SW480 (cell line): ENCODE results near the gene ZNF485.
"Not testable (repeated sequence)": the region's sequence is repeated elsewhere in the genome, so short reads cannot be mapped to it uniquely, and the experiment has no call there.

Source experiments
- DNase-seq: peaks from one replicate; pipeline ENCODE4 v3.0.0-alpha.2; 2016; ENCODE audit warnings: low spot score

ZNF485 gene

GRCh38 chr10:43606323-43607198 is at the start of gene ZNF485:
TSS of gene ZNF485 (plus strand) at chr10:43606438. CDS start at chr10:43607051, 613 bp downstream.
- peak; percentile 63 for DNase-seq

DNA sequence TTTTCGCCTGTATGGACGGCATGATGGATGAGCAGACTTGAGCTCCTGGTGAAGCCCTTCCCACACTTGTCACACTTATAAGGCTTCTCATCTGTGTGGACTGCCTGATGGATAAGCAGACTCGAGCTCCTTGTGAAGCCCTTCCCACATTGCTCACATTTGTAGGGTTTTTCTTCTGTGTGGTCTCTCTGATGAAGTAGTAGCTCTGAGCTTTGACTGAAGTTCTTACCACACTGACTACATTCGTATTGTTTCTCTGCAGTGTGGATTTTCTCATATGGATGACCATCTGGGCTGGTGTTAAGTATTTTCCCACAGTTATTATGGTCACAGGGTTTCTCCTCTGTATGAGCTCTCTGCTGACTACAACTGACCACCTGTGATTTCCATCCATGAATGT is 49.0 kb upstream of the ZNF485 start:
- DNase-seq = no peak

- DNase-seq = no peak
Observed at GRCh38 chr10:43569681-43570080, 36.6 kb upstream of the ZNF485 start.

GRCh38 chr10:43570971-43571370 is 35.3 kb upstream of the ZNF485 start:
- DNase-seq = no peak

DNA sequence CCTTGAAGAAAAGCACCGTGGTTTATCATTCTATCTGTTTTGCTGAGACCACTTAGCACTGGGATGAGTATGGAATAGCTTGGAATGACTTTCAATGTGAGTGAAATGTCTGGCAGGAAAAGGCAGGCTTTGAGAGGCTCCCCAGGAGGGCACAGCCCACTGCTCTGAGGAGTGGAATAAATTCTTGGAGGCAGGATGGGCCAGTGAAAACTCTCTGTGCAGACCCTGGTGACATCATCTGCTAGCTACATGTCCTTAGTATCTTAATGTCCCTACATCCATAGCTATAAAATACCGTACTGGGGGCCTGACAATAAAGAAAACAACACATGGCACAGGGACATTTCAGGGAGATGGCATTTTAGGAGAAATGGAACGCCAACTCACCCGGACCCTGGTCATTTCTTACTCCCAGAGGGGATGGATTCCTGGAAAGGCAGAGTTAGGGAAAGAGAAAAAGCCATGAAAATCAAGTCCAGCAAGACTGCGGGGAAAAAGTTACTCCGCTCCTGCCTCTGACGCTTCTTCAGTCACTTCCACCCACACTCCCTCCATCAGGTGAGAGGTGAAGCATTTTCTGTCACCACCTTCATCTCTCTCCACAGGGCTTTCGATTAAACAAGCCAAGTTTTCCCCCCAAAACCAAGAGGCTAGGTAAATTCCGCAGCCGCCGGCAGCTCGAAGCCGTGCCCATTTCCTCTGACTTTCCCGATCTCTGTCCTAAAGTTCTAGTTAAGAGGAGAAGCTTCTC is 32.8 kb upstream of the ZNF485 start:
- DNase-seq = no peak

GRCh38 chr10:43574001-43574892 is 32.0 kb upstream of the ZNF485 start, which contains the start of gene ZNF239:
TSS of gene ZNF239 (minus strand) at chr10:43574616. CDS start at chr10:43558079, 16,537 bp downstream.
- DNase-seq = peak; percentile 57

DNA sequence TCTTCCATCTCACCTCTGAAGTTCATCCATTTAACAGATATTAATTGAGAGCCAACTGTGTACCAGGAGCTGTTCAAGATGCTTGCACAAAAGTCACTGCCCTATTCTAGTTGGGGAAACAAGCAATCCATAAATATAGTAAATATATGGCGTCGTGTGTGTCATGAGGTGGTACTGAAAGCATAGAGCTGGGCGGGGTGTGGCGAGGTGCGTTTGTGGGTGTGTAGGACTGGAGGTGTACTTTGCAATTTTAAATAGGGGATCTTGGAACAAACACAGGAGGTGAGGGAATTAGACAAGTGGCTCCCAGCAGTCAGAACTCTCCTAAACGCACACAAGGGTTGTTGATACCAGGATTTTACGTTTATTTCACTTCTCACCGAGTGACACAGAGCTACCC is 31.3 kb upstream of the ZNF485 start:
- DNase-seq = no peak

DNA sequence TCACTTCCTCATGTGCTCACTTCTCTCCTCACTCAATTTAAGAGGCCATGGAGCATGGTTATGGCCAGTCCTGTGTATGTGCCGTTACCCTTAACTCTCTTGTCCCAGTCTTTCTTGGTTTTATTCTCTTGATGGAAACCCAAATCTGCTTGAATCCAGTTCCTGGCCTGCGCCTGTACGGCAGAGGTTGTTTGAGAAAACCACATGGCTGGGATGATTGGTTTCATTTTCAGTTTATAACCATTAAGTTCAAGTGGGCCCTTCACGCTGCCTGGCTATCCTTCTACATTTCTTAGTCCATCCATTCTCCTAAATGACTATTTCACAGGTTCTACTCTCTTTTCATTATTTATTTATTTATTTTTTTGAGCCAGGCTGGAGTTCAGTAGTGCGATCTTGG is 30.2 kb upstream of the ZNF485 start:
- DNase-seq = no peak

GRCh38 chr10:43576580-43576979 is 29.7 kb upstream of the ZNF485 start:
- DNase-seq = no peak

DNA sequence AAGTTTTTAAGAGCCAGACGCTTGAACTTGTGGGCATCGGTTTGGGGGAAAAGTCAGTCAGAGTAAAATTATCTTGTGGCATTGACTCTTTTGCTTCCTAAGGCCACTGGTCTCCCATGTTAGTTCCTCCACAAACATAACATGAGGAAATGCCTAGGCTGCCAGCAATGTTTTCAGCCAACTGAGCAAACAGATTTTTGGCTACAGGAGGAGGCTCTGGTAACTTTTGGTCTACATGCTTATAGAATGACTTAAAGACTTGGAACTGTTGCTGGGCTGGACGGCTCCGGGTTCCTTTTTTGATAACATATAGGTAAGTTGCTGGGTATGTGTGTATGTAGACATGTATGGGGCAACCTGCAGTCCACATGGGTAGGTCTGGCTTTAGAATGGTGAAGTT is 22.2 kb upstream of the ZNF485 start:
- DNase-seq = no peak

DNA sequence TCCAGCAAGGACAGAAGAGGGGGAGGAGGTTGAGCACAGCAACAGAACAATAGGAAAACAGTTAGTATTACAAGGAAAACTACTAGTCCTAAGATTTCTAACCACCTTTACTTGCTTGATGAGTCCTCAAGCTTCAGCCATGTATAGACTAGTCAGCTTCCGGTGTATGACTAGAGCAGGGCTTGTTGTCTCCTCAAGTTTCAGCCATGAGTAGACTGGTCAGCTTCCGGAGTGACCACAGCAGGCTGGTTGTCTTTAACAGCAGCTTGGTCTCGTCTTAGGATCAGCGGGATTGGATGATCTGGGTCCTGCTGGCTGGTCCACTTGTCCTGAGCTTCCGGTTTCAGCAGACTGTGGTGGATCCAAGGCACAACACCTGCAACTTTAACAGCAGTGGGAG is 21.2 kb upstream of the ZNF485 start:
- no peak for DNase-seq

DNA sequence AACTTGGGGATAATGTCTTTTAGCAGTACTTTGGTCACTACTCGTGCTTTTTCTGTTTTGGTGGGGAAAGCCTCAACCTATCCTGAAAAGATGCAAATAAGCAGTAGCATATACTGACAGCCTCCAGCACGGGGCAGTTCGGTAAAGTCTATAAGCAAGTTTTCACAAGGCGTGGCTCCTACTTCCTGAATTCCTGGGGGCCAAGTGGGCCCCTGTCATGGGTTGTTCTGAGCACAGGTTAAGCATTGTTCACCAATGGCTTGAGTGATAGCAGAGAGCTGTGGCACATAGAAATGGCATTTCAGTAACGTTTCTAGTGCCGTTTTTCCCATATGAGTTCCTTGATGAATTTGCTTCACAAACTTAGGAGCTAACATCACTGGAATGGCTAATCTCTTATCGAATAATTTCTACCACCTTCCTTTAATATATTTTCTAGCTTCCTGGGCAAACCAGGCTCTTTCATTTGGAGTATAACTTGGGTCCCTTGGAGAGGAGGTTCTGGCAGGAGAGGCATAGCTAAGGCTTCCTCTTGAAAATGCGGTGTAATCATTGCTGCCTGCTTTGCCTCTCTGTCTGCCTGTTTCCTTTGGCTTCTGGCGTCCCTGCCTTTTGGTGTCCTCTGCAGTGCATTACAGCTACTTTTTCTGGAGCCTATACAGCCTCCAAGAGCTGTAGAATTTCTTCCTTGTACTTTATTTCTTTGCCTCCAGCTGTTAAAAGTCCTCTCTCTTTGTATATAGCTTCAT is 20.1 kb upstream of the ZNF485 start:
- DNase-seq = peak; percentile 30

DNA sequence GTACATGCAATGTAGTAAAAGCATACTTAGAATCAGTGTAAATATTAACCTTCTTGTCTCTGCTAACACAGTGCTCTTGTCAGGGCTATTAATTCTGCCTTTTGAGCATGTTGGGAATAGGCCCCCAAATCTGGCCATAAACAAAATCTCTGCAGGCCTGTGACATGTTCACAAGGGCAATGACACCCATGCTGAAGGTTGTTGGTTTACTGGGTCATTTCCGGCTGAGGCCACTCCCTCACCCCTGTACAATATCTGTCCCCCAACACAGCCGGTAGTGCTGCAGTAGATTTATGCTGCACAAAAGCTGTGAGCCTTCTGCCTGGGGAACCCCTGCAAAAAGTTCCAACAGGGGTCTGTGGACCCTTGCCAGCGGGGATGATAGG is 19.5 kb upstream of the ZNF485 start:
- DNase-seq = not testable (repeated sequence)

- DNase-seq = no peak
Observed at GRCh38 chr10:43591303-43591904, 14.8 kb upstream of the ZNF485 start.

DNA sequence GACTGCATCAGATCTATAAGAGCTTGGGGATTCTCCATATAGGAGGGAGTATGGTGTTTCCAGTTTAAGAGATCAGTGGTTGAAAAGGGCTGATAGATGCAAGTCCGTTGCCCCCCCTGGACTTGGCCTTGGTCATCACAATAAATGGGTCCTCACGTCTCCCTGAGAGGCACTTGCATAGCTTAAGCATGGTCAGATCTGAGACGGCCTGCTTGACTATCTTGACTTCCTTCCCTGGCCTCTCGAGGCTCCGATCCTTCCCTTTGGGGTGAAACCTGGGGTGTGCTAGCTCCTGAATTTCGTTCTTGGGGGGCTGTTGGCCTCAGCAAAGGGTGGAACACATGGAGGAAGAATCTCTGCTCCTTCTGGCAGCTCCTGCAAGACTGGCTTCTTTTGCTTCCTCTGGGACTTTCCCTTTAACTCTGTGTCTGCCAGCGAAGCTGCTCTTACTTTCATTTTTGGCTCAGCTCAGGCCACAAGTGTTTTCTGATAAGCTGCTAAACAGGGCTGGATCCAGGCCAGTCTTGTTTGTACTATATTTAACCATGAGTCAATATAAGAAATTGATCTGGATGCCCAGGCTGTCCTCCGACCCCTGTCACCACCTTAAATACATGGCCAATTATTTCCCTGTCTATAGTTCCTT is 11.2 kb upstream of the ZNF485 start:
- no peak for DNase-seq

DNA sequence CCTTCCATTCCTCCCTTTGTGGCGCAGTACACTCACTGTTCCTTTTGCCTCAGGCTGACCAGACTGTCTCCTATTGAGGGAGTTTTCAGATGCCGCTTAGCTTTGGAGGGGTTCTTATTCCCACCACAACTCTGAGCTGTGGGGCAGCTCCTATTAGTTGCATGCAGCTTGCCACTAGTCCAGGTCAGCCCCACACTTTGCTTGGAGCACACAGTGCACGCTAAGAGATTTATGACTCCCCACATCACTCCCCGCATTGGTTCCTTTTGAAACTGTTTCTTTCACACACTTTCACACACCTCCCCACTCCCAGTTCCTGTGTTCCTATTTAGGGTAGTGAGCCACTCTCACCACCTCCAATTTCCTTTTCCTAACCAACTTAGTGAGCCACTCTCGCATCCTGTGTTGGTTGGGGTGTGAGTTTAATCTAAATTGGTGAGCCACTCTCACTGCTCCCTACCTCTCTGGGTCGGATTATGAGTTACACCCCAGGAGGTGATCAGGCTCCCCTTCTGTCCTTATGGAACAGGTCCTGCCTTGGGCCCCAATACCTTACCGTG is 10.4 kb upstream of the ZNF485 start:
- no peak for DNase-seq

DNA sequence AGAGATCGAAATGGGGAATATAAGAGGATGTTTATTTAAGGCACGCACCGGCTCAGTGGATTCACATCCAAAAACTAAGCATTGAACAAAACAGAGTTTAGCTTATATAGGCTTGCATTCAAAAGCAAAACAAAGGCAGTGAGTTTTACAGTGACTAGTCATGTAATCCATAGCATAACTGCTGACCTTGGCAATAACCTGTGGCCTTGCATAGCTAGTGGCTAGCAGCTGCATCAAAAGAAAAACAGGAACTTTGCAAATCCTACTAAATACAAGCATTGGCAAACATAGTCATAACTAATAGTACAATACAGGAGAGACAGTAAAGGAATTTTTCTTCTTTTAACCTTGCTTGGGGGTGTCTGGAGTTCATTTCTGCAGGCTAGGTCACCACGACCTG is 9.7 kb upstream of the ZNF485 start:
- DNase-seq = no peak

DNA sequence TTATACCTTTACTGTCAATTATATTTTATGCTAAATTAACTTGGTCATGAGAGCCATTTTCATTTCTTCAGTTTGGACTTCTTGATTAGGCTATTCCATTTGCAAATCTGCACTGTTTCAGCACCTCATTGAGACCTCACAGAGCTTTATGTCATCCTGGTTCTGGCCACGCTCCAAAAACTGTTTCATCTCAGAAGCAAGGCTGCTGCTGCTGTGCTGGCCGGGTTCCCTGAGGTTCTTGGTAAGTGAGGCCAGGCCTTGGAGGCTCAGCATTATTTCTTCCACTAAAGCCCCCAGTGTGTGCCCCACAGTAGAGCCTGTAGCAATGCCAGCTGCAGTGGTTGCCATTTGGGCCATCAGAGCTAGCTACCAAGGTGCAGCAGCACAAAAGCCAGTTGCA is 7.8 kb upstream of the ZNF485 start:
- DNase-seq = no peak

DNA sequence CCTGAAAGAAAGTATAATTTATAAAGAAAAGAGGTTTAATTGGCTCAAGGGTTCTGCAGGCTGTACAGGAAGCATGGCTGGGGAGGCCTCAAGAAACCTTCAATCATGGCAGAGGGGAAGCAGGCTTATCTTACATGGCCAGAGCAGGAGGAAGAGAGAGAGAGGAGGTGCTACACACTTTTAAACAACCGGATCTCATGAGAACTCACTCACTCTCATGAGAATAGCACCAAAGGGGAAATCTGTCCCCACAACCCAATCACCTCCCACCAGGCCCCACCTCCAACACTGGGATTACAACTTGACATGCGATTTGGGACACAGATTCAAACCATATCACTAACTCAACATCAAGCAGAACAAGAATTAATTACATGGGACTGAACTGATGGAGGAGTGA is 6.9 kb upstream of the ZNF485 start:
- no peak for DNase-seq

GRCh38 chr10:43601576-43601975 is 4.7 kb upstream of the ZNF485 start:
- not testable (repeated sequence) for DNase-seq
